Right lobe of liver (tissue), 6 donors: ENCODE results near the gene SPAG6. TPM values are rescaled to one million over a fixed set of nuclear protein-coding genes. Genes with fewer than 3 reads are reported as not detected.

Experiments used
- ATAC-seq, 4 donors: fragments of 200-7000 bp; cut with Tn5 transposase; one replicate each; pipeline ENCODE4 v1.9.1; 2020; ENCODE audit warnings: mild to moderate bottlenecking in 4 of 4, moderate library complexity in 4 of 4
- DNase-seq, 3 donors: peaks; one replicate each; pipeline ENCODE4 v3.0.0-alpha.2; 2020
- H3K27ac ChIP-seq, 3 donors: fragments of 200-600 bp; one replicate each; pipeline ENCODE4 v1.8.0; 2022
- H3K27me3 ChIP-seq, 2 donors: fragments of 200-600 bp; one replicate each; pipeline ENCODE4 v1.8.0; 2022
- H3K36me3 ChIP-seq, 4 donors: fragments of 200-600 bp; sonication (generic) in 1 of 4; one replicate each; pipeline versions ENCODE4 v1.5.1 to v1.8.0; 2017 to 2022; ENCODE audit warnings: control low read depth in 1 of 4
- H3K4me1 ChIP-seq, 4 donors: fragments of 200-600 bp; sonication (generic) in 1 of 4; one replicate each; pipeline versions ENCODE4 v1.5.1 to v1.8.0; 2017 to 2022; ENCODE audit warnings: control low read depth in 1 of 4
- H3K4me3 ChIP-seq, 3 donors: fragments of 200-600 bp; one replicate each; pipeline ENCODE4 v1.8.0; 2022
- H3K9me3 ChIP-seq, 4 donors: fragments of 200-600 bp; sonication (generic) in 1 of 4; one replicate each; pipeline versions ENCODE4 v1.5.1 to v1.8.0; 2017 to 2022; ENCODE audit warnings: control low read depth in 1 of 4
- POLR2A ChIP-seq: fragments of 450-650 bp; IDR thresholded peaks from one replicate; pipeline ENCODE4 v1.6.1; 2017; ENCODE audit warnings: antibody characterized with exemption, mild to moderate bottlenecking
- WGBS: methylation state at CpG from one replicate; pipeline ENCODE4 v1.1.6; 2018; ENCODE audit warnings: low coverage, low lambda C conversion rate; ENCODE audit not compliant: insufficient coverage; ENCODE audit errors: missing lambda C conversion rate; 5-methylcytosine and 5-hydroxymethylcytosine counted together
- intact Hi-C, 2 donors: fragments of 100-400 bp; cut with DNase I; formaldehyde crosslinking; loops; one replicate each; pipeline versions ENCODE4 v1.11.2 to v1.14.1; 2022
- total RNA-seq, 6 experiments: library from RNA; depleted of rRNA in 2 of 6; stranded (reverse); fragments of >200 nt in 2 of 6; fragmentation: NEBNext Ultra II Directional in 3 of 6; extraction: Animal tissue kit (Norgen Biotek cat#: 25700) in 3 of 6; gene quantifications; one replicate each; pipeline versions ENCODE4 v1.1.0 to v1.2.4, GENCODE V29; 2016 to 2023
- TF ChIP-seq, protein P1 (sequence below), 4 donors: fragments of 200-600 bp in 3 of 4; fragments of 450-650 bp in 1 of 4; IDR thresholded peaks; one replicate each; pipeline versions ENCODE4 v1.5.1 to v1.8.0; 2016 to 2022; ENCODE audit warnings: antibody characterized with exemption in 4 of 4, mild to moderate bottlenecking in 2 of 4
- donor health status: DM: no; HTN: yes; CAD: no.
- donor health status: DM: no; HTN: no; CAD: no.
- donor health status: DM: no; HTN: no; CAD: no.
- donor health status: DM: no; HTN: yes; CAD: no.
- donor health status: DM: no; HTN: yes; CAD: no.

Gene SPAG6
- total RNA-seq, 6 experiments from 2014 or later: not detected

DNA sequence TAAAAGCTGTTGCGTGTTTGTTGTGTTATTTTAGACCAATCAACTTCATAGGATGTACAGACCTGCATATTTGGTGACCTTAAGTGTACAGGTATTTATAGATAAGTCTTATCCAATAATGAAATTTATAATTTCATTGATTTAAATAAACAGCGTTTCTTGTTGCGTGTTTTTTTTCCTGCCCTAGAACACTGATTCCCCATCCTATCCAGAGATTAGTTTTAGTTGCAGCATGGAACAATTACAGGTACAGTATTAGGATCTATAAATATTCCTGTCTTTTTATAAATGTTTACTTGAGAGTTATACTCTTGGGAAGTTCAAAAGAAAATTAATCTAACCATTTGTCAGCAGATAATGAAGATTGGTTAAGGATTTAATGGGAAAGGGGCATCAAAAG is 26.5 kb upstream of the SPAG6 start:
- Histone ChIP-seq H3K27me3 (no peaks in the 10 kb centered on the region), H3K4me3 (no peak overlapping the region), H3K4me1 (peaks cover 0 to 32% (median 7%) of the 10 kb centered on the region in 4 donors), H3K9me3 (no peaks in the 10 kb centered on the region), H3K36me3 (no peaks in the 10 kb centered on the region), H3K27ac (no peak overlapping the region)
- intact Hi-C loops: no loop called here
- DNase-seq: no peak
- 95% methylated on average over 3 of the region's 3 CpGs for whole genome bisulfite sequencing
- no peak for ATAC-seq
- TF ChIP-seq POLR2A: no peak
- TF ChIP-seq, protein P1, sequence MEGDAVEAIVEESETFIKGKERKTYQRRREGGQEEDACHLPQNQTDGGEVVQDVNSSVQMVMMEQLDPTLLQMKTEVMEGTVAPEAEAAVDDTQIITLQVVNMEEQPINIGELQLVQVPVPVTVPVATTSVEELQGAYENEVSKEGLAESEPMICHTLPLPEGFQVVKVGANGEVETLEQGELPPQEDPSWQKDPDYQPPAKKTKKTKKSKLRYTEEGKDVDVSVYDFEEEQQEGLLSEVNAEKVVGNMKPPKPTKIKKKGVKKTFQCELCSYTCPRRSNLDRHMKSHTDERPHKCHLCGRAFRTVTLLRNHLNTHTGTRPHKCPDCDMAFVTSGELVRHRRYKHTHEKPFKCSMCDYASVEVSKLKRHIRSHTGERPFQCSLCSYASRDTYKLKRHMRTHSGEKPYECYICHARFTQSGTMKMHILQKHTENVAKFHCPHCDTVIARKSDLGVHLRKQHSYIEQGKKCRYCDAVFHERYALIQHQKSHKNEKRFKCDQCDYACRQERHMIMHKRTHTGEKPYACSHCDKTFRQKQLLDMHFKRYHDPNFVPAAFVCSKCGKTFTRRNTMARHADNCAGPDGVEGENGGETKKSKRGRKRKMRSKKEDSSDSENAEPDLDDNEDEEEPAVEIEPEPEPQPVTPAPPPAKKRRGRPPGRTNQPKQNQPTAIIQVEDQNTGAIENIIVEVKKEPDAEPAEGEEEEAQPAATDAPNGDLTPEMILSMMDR (IDR thresholded peaks at IDR 0.05): no peak

DNA sequence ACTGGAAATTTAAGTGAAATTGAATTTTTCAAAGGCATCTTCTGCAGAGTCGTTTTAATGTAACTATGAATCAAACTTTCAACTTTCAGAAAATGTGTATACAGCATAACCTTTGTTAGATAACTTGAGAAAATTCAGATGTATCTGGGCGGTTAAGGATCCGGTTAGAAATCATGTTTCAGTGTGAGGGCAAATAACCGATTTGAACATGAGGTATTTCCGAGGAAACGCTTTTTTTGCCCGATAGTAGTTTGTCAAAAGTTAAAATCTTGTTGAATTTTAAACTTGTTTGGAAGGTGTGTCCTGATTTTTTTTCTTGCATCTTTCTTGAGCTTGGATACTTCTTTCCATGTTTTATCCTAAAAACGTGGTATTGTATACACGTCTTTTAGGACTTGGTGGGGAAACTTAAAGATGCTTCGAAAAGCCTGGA is 25.7 kb upstream of the SPAG6 start:
- peak overlapping the region; percentile 20 to 77 (median 47) for H3K4me3 ChIP-seq
- no peak for ATAC-seq
- WGBS: 58% methylated on average over 10 of the region's 10 CpGs
- peaks cover 0 to 39% (median 7%) of the 10 kb centered on the region in 4 donors for H3K4me1 ChIP-seq
- H3K27me3 ChIP-seq: no peaks in the 10 kb centered on the region
- H3K9me3 ChIP-seq: no peaks in the 10 kb centered on the region
- TF ChIP-seq, protein P1 (IDR thresholded peaks at IDR 0.05): no peak
- TF ChIP-seq POLR2A: no peak
- intact Hi-C loops: no loop called here
- peak overlapping the region in 2 of 3 donors; percentile 32 to 89 for H3K27ac ChIP-seq
- H3K36me3 ChIP-seq: no peaks in the 10 kb centered on the region
- no peak for DNase-seq

- TF ChIP-seq, protein P1 (IDR thresholded peaks at IDR 0.05): peak in 1 of 4 donors; percentile 4
- no peak for TF ChIP-seq POLR2A
- Histone ChIP-seq H3K4me3 (peak overlapping the region; percentile 20 to 77 (median 47)), H3K9me3 (no peaks in the 10 kb centered on the region), H3K27ac (peak overlapping the region; percentile 32 to 89 (median 61)), H3K4me1 (peaks cover 0 to 45% (median 6%) of the 10 kb centered on the region in 4 donors), H3K36me3 (no peaks in the 10 kb centered on the region), H3K27me3 (no peaks in the 10 kb centered on the region)
- intact Hi-C loops: no loop called here
- DNase-seq: peak in 1 of 3 donors; percentile 19
- 5% methylated on average over 12 of the region's 30 CpGs for WGBS
- ATAC-seq: no peak
Measured at GRCh38 chr10:22319980-22320558, 25.2 kb upstream of the SPAG6 start.

- H3K27me3 ChIP-seq: no peaks in the 10 kb centered on the region
- peak within 1 kb of the TSS; percentile 89 to 91 (median 90) for H3K27ac ChIP-seq
- intact Hi-C loops: no loop called here
- TF ChIP-seq, protein P1 (IDR thresholded peaks at IDR 0.05): no peak
- no peak for TF ChIP-seq POLR2A
- no peaks in the 10 kb centered on the region for H3K36me3 ChIP-seq
- H3K4me1 ChIP-seq: peaks cover 0 to 45% (median 3%) of the 10 kb centered on the region in 4 donors
- WGBS: 1% methylated on average over 28 of the region's 85 CpGs
- ATAC-seq (peak; percentile 57 to 75 (median 66)), DNase-seq (peak; percentile 76 to 86 (median 85))
- peak within 1 kb of the TSS; percentile 77 to 86 (median 80) for H3K4me3 ChIP-seq
- no peaks in the 10 kb centered on the region for H3K9me3 ChIP-seq
Measured at GRCh38 chr10:22320591-22321155, 24.6 kb upstream of the SPAG6 start, which contains the start of gene BMI1. TSS of gene BMI1 (plus strand) at chr10:22321099. CDS start at chr10:22326450, 5,351 bp downstream.
